Pulmonary artery endothelial cell (primary cell): ENCODE measurements around the gene ANXA8L1. TPM values are rescaled to one million over a fixed set of nuclear protein-coding genes. Genes with fewer than 3 reads are reported as not detected.
"Not testable (repeated sequence)": the region's sequence is repeated elsewhere in the genome, so short reads cannot be mapped to it uniquely, and the experiment has no call there.

Experiments used
- DNase-seq: peaks from one replicate; pipeline ENCODE4 v3.0.0-alpha.2; 2011; ENCODE audit warnings: low read depth, low spot score
- total RNA-seq: library from RNA; depleted of rRNA; stranded (reverse); fragments of >200 nt; gene quantifications from 2 replicates; pipeline ENCODE4 v1.2.3, GENCODE V29; 2014

Gene ANXA8L1
- total RNA-seq, 1 donor from 2014 or later = not detected

GRCh38 chr10:46396441-46397279, 21.1 kb downstream of the ANXA8L1 start:
- DNase-seq = not testable (repeated sequence)

DNA sequence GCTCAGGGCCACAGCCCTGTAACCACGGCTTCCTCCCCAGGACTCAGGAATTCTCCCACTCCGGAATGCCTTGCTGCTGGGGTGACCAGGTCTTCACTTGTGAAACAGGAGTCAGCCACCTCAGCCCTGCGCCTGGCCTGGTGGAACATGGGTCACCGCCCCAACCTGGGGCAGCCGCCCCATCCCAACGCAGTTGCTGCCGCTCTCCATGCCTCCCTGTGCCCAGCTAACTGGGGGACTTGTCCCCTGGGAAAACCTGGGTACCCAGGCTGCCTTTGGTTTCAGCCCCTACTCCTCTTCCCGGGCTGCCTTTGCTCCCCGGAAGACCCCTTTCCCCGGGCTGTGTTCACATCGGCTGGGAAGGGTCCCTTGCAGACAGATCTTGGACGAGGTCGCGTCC, 22.2 kb downstream of the ANXA8L1 start:
- DNase-seq = not testable (repeated sequence)

DNA sequence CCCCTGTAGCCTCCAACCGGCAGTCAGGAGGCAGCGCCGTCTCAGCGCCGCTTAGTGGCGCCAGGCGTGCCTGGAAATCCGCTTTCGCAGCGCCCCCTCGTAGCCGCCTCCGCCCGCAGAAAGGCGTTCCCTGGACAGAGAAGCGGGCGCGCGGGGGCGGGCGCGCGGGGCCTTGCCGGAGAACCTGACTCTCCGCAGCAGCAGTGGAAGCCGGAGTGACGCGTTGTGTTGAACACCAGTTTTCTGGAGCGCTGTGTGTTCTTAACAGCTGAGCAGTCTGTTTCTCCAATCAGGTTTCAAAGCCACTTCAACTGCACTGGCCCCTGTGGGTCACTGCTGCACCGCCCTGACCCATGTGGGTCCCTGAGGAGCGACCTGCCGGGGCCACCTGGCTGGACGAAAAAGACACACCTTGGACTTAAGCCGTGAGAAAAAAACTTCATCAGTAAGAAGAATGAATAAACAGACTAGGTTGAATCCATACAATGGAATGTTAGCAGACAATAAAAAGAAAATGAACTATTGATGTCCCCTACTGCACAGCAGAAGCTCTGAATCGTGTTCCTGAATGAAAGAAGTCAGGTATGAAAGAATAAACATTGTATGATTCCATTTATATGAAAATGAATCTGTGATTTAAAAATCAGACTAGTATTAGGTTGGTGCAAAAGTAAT, 22.8 kb downstream of the ANXA8L1 start:
- DNase-seq = not testable (repeated sequence)

DNA sequence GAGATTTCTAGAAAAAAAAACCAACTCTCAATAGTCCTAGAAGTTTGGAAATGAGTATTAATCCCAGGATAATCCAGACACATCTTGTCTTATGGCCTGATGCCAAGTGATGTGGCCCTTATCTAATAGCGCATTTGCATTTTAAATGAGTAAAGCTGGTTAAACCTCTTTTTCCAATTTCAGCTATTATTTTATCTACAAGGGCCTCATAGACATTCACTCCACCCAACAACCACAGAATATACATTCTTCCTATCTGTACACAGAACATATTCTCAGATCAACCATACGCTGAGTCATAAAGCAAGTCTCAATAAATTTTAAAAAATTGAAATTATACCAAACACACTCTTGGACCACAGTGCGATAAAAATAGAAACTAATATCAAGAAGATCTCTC, 34.0 kb downstream of the ANXA8L1 start:
- DNase-seq = not testable (repeated sequence)

DNA sequence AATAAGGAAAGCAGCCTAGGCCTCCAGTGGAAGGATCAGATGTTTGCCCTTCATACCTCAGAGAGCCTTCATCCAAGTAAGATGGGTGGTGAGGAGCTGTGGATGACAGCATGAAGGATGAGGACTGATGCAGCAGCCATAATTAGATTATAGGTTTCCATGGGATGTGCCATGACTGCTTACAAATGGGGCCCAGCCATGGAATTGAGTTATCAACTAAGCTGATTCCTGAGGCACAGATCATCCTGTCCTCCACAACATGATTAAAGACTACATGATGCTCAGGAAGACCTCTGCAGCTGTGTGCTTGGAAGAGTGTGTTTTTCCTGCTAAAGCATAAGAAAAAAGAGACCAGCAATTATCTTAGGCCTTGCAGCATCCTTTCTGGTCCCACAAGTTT, 35.5 kb downstream of the ANXA8L1 start:
- DNase-seq = not testable (repeated sequence)

DNA sequence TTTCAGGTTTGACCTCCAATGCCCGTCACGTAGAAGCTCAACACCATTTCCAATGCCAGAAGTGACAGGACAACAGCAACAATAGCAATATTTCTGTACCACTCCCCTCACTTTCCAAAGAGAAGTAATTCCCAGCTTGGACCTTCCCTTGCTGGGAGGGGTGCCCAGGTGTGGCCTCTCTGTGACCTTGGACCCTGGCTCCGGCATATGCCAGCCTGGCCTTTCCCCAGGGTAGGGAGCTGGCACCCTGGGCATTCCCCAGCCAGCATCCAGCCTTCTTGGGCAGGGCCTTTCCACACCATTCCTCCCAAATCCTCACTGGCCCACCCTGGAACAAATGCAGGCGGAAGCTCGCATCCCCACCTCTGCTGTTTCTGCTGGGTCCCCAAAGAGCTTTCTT, 37.1 kb downstream of the ANXA8L1 start:
- DNase-seq = not testable (repeated sequence)

- DNase-seq = not testable (repeated sequence)
These were observed 39.7 kb downstream of the ANXA8L1 start for GRCh38 chr10:46415291-46415690.

DNA sequence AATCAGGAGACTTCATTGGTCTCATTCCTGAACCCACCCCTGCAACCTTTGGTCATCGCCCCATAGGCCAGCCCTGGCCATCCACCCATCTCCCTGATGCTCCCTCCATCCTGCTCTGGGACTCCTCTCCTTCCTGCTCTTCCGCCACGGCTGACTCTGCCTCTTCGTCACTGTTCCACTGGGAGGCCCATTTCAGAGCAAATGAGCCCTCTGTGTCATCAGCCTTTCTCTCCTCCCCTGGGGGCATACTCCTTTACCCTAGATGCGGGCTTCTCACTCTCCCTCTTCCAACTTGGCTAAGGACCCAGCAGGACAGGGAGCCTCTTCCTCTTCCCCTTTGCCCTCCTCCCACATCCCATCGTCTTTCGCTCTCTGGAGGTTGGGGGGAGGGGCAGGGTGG, 42.7 kb downstream of the ANXA8L1 start:
- DNase-seq = not testable (repeated sequence)

DNA sequence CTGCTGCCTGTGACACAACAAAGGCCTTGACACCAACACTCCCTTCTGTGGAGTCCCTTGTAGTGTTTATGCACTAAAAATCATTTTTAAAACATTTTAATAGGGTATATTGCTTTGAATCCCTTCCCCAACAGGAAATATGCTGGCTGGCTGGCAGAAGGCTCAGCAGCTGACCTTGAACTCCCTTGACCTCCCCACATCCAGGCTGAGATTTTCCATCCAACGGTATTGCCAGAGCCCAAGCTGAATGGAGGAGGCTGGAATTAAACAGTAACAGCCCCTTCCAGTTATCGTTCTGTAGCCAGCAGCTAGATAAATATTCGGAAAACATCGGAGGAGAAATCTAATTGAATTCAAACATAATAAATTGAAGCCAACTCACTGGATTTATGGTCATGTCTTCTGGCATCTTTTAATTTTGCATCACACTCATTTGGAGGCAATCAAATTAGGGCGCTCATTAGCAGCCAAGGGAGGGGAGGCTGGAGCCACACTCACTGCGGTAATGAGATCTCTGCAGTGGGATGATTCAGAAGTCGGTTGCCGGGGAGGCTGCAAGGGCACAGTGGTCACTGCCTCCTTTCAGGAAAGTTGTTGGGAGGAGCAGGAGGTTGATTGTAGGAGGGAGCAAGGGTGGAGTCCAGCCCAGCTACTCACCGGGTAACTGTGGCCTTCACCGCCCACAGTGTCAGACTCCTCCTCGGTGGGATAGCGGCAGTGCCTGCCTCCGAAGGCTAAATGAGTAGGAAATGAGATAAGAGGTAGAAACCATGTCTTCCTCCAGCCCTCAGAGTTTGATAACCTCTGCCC, 44.2 kb downstream of the ANXA8L1 start:
- DNase-seq = not testable (repeated sequence)

DNA sequence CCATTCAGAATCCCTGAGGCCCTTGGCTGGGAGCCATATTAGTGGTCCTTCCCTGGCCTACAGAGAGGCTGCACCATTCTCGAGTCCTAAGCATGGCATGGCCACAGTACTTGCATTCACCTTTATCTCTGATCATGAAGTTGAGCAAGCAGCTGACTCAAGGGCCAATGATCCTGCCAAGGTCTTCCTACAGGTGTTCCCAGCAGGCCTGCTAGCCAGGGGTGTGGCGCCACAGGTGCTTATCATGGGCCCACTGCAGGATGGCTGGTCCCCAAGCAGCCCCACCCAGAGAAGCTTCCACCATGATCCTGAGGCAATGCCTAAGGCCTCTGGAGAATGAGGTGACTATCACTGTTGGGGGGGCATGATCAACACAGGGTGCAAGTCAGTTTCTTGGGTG, 48.0 kb downstream of the ANXA8L1 start:
- not testable (repeated sequence) for DNase-seq

- not testable (repeated sequence) for DNase-seq
These were observed 65.4 kb downstream of the ANXA8L1 start for GRCh38 chr10:46440942-46441341.

Other genes with a start within 250 kb of the ANXA8L1 start
- not detected in 2 replicates for gene ANTXRL, start 88.8 kb upstream of the ANXA8L1 start, total RNA-seq
- not detected in 2 replicates for gene NPY4R, start 90.2 kb downstream of the ANXA8L1 start, total RNA-seq
- not detected in 2 replicates for gene GPRIN2, start 180.9 kb downstream of the ANXA8L1 start, total RNA-seq
- gene SYT15, start 203.4 kb downstream of the ANXA8L1 start, total RNA-seq = 0.07 and 0.21 TPM in 2 replicates